Lung (tissue), 12 donors: ENCODE measurements around the gene PRKCA. TPM values are rescaled to one million over a fixed set of nuclear protein-coding genes. Genes with fewer than 3 reads are reported as not detected.

Source experiments
- ATAC-seq: fragments of 200-7000 bp; cut with Tn5 transposase; one replicate; pipeline ENCODE4 v1.9.1; 2020; ENCODE audit warnings: moderate number of reproducible peaks; ENCODE audit not compliant: insufficient read depth, low FRiP score
- DNase-seq, 3 donors: peaks; one replicate each; pipeline ENCODE4 v3.0.0-alpha.2; 2013 to 2017
- H3K27ac ChIP-seq, 2 donors: one replicate each; pipeline ENCODE4 v1.5.1; 2013; ENCODE audit warnings: mild to moderate bottlenecking in 2 of 2, moderate library complexity in 2 of 2, control low read depth in 1 of 2, inconsistent platforms in 1 of 2, low read depth in 1 of 2, low read length in 1 of 2
- H3K27me3 ChIP-seq, 3 donors: one replicate each; pipeline ENCODE4 v1.5.1; 2013; ENCODE audit warnings: low read length in 2 of 3; ENCODE audit not compliant: control insufficient read depth in 3 of 3, insufficient read depth in 3 of 3
- H3K36me3 ChIP-seq, 4 donors: one replicate each; pipeline ENCODE4 v1.5.1; 2013; ENCODE audit warnings: low read length in 4 of 4, mild to moderate bottlenecking in 1 of 4, moderate library complexity in 1 of 4; ENCODE audit not compliant: control insufficient read depth in 4 of 4, insufficient read depth in 4 of 4
- H3K4me1 ChIP-seq, 5 donors: one replicate each; pipeline ENCODE4 v1.5.1; 2013; ENCODE audit warnings: low read length in 5 of 5, mild to moderate bottlenecking in 2 of 5, moderate library complexity in 1 of 5; ENCODE audit not compliant: control insufficient read depth in 5 of 5, insufficient read depth in 5 of 5
- H3K4me3 ChIP-seq: one replicate; pipeline ENCODE4 v1.5.1; 2013; ENCODE audit warnings: mild to moderate bottlenecking, control low read depth, moderate library complexity
- H3K9ac ChIP-seq, 2 donors: one replicate each; pipeline ENCODE4 v1.5.1; 2013; ENCODE audit warnings: low read length in 2 of 2, control low read depth in 1 of 2; ENCODE audit not compliant: insufficient read depth in 1 of 2
- H3K9me3 ChIP-seq, 4 donors: one replicate each; pipeline ENCODE4 v1.5.1; 2013; ENCODE audit warnings: low read length in 3 of 4, mild to moderate bottlenecking in 1 of 4, moderate library complexity in 1 of 4; ENCODE audit not compliant: control insufficient read depth in 4 of 4, insufficient read depth in 3 of 4
- WGBS, 2 donors: extraction: QIAGEN DNeasy Blood & Tissue Kit; methylation state at CpG; one replicate each; pipeline ENCODE4 v1.1.7; 2013; 5-methylcytosine and 5-hydroxymethylcytosine counted together
- polyA plus RNA-seq, 2 donors: library from polyadenylated mRNA; stranded (reverse); fragments of 200-250 nt; gene quantifications; one replicate each; pipeline ENCODE4 v1.2.1, GENCODE V29; 2013
- total RNA-seq, 2 donors: library from RNA; depleted of rRNA in 1 of 2; stranded (reverse); fragments of >200 nt in 1 of 2; gene quantifications; one replicate each; pipeline ENCODE4 v1.2.1, GENCODE V29; 2014 to 2021
- TF ChIP-seq, protein P1 (sequence below): IDR thresholded peaks from 2 replicates; pipeline ENCODE4 v1.5.1; 2012; ENCODE audit warnings: mild to moderate bottlenecking; ENCODE audit errors: control extremely low read depth, extremely low read depth
- donor health status: control.
- donor health status: control.
- donor health status: Bipolar disorder and iron deficiency.
- donor health status: healthy.
- donor health status: DM: yes; HTN: yes; CAD: no.

PRKCA gene
- total and polyA plus RNA-seq, 4 donors = 3.4 to 34.8 (median 13.8) TPM

DNA sequence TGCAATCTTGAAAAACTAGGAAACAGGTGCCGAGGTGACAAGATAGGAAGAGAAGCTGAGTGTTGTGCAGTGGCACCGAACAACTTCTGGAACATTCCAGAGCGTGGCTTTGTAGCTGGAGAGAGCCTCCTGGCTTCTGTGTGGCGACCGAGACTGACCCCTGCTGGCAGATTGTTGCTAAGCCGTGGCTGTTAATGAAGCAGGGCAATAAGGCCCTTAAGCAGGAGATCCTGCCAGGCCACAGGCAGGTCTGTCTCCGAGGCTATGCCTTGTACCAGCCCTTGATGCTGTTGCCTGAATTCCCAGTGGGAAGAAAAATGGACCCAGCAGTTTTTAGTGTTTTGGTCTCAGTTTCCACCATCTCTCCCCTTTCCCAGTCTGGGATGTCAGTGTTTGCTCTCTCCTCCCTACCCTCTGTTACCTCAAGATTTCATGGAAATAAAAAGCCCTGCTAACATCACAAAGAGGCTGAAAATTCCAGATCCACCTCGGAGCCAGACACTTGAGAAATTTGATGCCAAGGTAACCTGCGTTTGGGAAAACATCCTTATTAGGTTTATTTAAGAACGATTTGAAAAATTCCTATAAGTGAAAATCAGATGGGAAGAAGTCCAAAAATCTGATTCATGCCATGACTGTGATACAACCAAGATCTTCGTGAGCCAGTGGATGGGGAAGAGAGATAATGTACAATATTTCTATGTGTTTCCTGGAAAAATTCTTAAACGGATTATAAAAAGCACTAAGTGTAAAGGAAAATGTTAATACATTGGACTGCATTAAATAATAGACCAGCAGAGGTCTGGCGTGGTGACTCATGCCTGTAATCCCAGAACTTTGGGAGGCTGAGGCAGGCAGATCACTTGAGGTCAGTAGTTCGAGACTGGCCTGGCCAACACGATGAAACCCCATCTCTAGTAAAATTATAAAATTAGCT is 265.1 kb downstream of the PRKCA start:
- H3K4me1 ChIP-seq = peaks cover 0 to 11% (median 6%) of the 10 kb centered on the region in 5 donors
- DNase-seq = peak; percentile 68 to 73 (median 72)
- WGBS, 2 donors = 49 to 51% methylated on average over 15 of the region's 15 CpGs
- no peaks in the 10 kb centered on the region for H3K36me3 ChIP-seq
- no peak overlapping the region for H3K9ac ChIP-seq
- no peak overlapping the region for H3K4me3 ChIP-seq
- ATAC-seq = peak; percentile 80
- TF ChIP-seq, protein P1, sequence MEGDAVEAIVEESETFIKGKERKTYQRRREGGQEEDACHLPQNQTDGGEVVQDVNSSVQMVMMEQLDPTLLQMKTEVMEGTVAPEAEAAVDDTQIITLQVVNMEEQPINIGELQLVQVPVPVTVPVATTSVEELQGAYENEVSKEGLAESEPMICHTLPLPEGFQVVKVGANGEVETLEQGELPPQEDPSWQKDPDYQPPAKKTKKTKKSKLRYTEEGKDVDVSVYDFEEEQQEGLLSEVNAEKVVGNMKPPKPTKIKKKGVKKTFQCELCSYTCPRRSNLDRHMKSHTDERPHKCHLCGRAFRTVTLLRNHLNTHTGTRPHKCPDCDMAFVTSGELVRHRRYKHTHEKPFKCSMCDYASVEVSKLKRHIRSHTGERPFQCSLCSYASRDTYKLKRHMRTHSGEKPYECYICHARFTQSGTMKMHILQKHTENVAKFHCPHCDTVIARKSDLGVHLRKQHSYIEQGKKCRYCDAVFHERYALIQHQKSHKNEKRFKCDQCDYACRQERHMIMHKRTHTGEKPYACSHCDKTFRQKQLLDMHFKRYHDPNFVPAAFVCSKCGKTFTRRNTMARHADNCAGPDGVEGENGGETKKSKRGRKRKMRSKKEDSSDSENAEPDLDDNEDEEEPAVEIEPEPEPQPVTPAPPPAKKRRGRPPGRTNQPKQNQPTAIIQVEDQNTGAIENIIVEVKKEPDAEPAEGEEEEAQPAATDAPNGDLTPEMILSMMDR = peak; percentile 64
- no peaks in the 10 kb centered on the region for H3K27me3 ChIP-seq
- H3K27ac ChIP-seq = no peak overlapping the region
- H3K9me3 ChIP-seq = no peaks in the 10 kb centered on the region

DNA sequence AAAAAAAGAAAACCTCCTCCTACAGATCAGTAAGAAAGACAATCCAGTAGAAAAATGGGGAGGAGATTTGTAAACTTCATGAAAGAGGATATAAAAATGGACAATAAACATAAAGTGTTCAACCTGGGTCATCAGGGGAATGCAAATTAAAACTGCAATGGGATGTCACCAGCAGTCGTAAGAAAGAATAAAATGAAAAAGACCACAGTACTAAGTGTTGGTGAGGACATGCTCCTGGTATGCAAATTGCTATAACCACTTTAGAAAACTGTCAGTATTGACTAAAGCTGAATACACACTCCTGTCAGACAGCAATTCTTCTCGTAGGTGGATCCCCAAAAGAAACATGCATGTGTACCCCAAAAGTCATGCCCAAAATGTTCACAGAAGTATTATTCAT is 267.2 kb downstream of the PRKCA start:
- DNase-seq = no peak
- Histone ChIP-seq H3K4me1 (peaks cover 0 to 11% (median 6%) of the 10 kb centered on the region in 5 donors), H3K27me3 (no peaks in the 10 kb centered on the region), H3K9me3 (no peaks in the 10 kb centered on the region), H3K4me3 (no peak overlapping the region), H3K27ac (no peak overlapping the region), H3K9ac (no peak overlapping the region), H3K36me3 (no peaks in the 10 kb centered on the region)
- TF ChIP-seq, protein P1 = no peak
- no peak for ATAC-seq
- WGBS, 2 donors = 89 to 91% methylated on average over 2 of the region's 2 CpGs

- H3K4me1 ChIP-seq = peaks cover 0 to 11% (median 6%) of the 10 kb centered on the region in 5 donors
- no peaks in the 10 kb centered on the region for H3K36me3 ChIP-seq
- no peak overlapping the region for H3K9ac ChIP-seq
- TF ChIP-seq, protein P1 = no peak
- H3K27me3 ChIP-seq = no peaks in the 10 kb centered on the region
- H3K9me3 ChIP-seq = no peaks in the 10 kb centered on the region
- DNase-seq (peak; percentile 59 to 77 (median 75)), ATAC-seq (no peak)
- WGBS, 2 donors = 67 to 77% methylated on average over 9 of the region's 9 CpGs
- H3K4me3 ChIP-seq = no peak overlapping the region
- H3K27ac ChIP-seq = no peak overlapping the region
Measured at GRCh38 chr17:66570447-66571195, 268.2 kb downstream of the PRKCA start.
